Ishikawa (cell line): ENCODE measurements around the gene HEATR5B.

Source experiments
- CEBPB ChIP-seq: IDR thresholded peaks from 2 replicates; pipeline ENCODE4 v1.6.1; 2012
- CREB1 ChIP-seq: IDR thresholded peaks from 2 replicates; pipeline ENCODE4 v1.6.1; 2012; ENCODE audit warnings: low read depth
- EGR1 ChIP-seq: IDR thresholded peaks from 2 replicates; pipeline ENCODE4 v1.6.1; 2012
- EP300 ChIP-seq: IDR thresholded peaks from 2 replicates; pipeline ENCODE4 v1.6.1; 2012; ENCODE audit warnings: borderline replicate concordance
- FOXM1 ChIP-seq: IDR thresholded peaks from 2 replicates; pipeline ENCODE4 v1.6.1; 2012; ENCODE audit warnings: low read depth, borderline replicate concordance
- MAX ChIP-seq: IDR thresholded peaks from 2 replicates; pipeline ENCODE4 v1.6.1; 2012
- NFIC ChIP-seq: IDR thresholded peaks from 2 replicates; pipeline ENCODE4 v1.6.1; 2012
- RAD21 ChIP-seq: IDR thresholded peaks from 2 replicates; pipeline ENCODE4 v1.6.1; 2012; ENCODE audit warnings: low read depth
- REST ChIP-seq: IDR thresholded peaks from 2 replicates; pipeline ENCODE4 v1.6.1; 2012; ENCODE audit warnings: low read depth, mild to moderate bottlenecking
- TAF1 ChIP-seq: IDR thresholded peaks from 2 replicates; pipeline ENCODE4 v1.6.1; 2012; ENCODE audit warnings: low read depth, mild to moderate bottlenecking
- TCF12 ChIP-seq: IDR thresholded peaks from 2 replicates; pipeline ENCODE4 v1.6.1; 2012; ENCODE audit warnings: low read depth
- TEAD4 ChIP-seq: IDR thresholded peaks from 2 replicates; pipeline ENCODE4 v1.6.1; 2012
- USF1 ChIP-seq: IDR thresholded peaks from 2 replicates; pipeline ENCODE4 v1.6.1; 2012
- YY1 ChIP-seq: IDR thresholded peaks from 2 replicates; pipeline ENCODE4 v1.6.1; 2012; ENCODE audit warnings: low read depth
- ZBTB7A ChIP-seq: IDR thresholded peaks from 2 replicates; pipeline ENCODE4 v1.6.1; 2012; ENCODE audit warnings: low read depth

HEATR5B gene

DNA sequence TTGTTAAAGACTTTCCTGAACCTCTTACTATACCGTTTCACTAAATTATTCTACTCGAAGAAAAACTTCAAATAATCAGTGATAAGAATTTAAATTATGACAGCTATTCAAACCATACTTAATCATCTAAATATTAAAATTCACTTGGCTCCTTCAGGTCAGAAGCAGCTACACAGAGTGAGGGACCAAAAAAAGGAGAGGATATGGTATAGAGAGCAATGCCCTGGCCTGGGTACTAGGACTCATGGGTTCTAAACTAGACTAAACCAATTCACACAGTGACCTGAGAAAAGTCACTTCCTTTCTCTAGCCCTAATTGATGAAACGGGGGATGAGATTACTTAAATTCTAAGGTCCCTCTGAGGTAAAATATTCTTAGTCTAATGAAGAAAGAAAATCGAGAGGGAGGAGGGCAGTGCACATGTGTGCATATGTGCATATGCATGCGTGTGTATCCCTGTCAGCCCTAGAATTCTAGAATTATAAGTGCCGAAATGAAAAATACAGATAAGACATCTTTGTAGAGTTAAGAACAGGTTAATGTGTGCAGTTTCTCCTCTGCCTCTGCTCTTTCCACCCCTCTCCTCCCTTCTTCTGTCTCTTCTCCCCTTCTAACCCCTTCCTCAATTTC, 129.1 kb downstream of the HEATR5B start:
- TF ChIP-seq FOXM1 (no peak), YY1 (no peak), EGR1 (no peak), MAX (no peak), EP300 (no peak), CREB1 (no peak), RAD21 (no peak), TEAD4 (no peak), NFIC (no peak), CEBPB (no peak), TAF1 (no peak), TCF12 (no peak), USF1 (no peak), ZBTB7A (no peak), REST (no peak)

DNA sequence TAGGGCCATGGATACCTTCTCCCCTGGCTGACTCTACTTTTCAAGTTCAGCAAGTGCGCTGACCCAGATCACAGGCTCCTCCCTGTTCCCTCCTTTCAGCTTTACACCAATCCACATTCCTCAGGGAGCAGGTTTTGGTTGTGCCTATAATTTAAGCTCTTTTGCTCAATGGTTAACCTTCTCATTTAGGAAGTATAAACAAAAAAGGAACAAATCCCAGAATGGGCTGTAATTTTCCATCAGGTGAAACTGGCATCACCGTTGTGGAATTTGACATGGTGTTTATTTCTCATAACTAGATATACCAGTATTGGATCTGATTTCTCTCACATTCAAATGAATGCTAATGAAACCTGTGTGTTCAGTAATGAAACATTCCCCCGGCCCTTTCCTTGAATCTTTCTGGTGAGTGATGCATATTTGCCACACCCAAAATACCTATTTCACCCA, 131.4 kb downstream of the HEATR5B start:
- TF ChIP-seq USF1, result no peak
- TF ChIP-seq FOXM1, result no peak
- TF ChIP-seq EGR1, result no peak
- TF ChIP-seq YY1, result no peak
- no peak for TF ChIP-seq TEAD4
- TF ChIP-seq MAX, result no peak

GRCh38 chr2:36951574-36951973, 132.6 kb downstream of the HEATR5B start:
- no peak for TF ChIP-seq EGR1
- no peak for TF ChIP-seq FOXM1
- no peak for TF ChIP-seq CEBPB
- no peak for TF ChIP-seq MAX
- TF ChIP-seq YY1, result no peak

GRCh38 chr2:36951027-36951518, 133.1 kb downstream of the HEATR5B start:
- TF ChIP-seq YY1 (no peak), TEAD4 (no peak), MAX (no peak), REST (no peak), USF1 (no peak), CREB1 (no peak), RAD21 (no peak), FOXM1 (no peak), TCF12 (no peak), EGR1 (no peak), CEBPB (no peak), EP300 (no peak)

GRCh38 chr2:36949845-36950244, 134.3 kb downstream of the HEATR5B start:
- TF ChIP-seq ZBTB7A (no peak), CEBPB (no peak), CREB1 (no peak), EGR1 (no peak), YY1 (no peak)

DNA sequence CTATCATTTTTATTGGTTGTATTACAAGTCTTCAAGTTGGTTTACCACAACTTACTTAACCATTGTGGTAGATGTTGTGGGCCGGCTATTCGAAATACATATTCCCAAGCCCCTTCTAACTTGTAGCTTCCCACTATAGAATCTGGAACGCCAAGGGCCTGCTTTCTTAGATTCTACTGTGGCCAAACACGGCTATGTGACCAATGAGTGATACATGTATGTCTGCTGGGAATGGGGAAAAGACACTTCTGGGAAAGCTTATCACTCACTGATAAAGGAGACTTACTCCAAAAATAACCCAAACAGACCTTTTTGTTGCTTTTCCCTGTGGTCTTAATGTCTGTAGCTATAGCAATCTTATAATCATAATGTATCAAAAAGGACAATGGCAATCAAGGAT, 142.3 kb downstream of the HEATR5B start:
- TF ChIP-seq CREB1, result no peak
- no peak for TF ChIP-seq TEAD4
- no peak for TF ChIP-seq NFIC
- no peak for TF ChIP-seq EGR1
- TF ChIP-seq ZBTB7A, result no peak
- no peak for TF ChIP-seq YY1
- no peak for TF ChIP-seq FOXM1
- TF ChIP-seq RAD21, result no peak
- no peak for TF ChIP-seq USF1
- TF ChIP-seq EP300, result no peak
- no peak for TF ChIP-seq REST
- no peak for TF ChIP-seq CEBPB
- no peak for TF ChIP-seq TCF12
- TF ChIP-seq MAX, result no peak
- no peak for TF ChIP-seq TAF1
